Parietal lobe (tissue), 2 donors: Measurements from ENCODE around the gene RAB3IL1. TPM values are rescaled to one million over a fixed set of nuclear protein-coding genes. Genes with fewer than 3 reads are reported as not detected.

ENCODE experiments used
- small RNA-seq: library from RNA; depleted of rRNA; stranded (forward); fragments of <200 nt; gene quantifications from one replicate; pipeline ENCODE3, GENCODE V24; 2014; ENCODE audit warnings: low replicate concordance
- total RNA-seq: library from RNA; depleted of rRNA; stranded (reverse); fragments of >200 nt; gene quantifications from one replicate; pipeline ENCODE4 v1.2.3, GENCODE V29; 2014

RAB3IL1 gene, protein sequence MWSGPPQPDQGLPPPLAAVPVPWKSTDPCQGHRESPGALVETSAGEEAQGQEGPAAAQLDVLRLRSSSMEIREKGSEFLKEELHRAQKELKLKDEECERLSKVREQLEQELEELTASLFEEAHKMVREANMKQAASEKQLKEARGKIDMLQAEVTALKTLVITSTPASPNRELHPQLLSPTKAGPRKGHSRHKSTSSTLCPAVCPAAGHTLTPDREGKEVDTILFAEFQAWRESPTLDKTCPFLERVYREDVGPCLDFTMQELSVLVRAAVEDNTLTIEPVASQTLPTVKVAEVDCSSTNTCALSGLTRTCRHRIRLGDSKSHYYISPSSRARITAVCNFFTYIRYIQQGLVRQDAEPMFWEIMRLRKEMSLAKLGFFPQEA
- 3.4 TPM for total RNA-seq

DNA sequence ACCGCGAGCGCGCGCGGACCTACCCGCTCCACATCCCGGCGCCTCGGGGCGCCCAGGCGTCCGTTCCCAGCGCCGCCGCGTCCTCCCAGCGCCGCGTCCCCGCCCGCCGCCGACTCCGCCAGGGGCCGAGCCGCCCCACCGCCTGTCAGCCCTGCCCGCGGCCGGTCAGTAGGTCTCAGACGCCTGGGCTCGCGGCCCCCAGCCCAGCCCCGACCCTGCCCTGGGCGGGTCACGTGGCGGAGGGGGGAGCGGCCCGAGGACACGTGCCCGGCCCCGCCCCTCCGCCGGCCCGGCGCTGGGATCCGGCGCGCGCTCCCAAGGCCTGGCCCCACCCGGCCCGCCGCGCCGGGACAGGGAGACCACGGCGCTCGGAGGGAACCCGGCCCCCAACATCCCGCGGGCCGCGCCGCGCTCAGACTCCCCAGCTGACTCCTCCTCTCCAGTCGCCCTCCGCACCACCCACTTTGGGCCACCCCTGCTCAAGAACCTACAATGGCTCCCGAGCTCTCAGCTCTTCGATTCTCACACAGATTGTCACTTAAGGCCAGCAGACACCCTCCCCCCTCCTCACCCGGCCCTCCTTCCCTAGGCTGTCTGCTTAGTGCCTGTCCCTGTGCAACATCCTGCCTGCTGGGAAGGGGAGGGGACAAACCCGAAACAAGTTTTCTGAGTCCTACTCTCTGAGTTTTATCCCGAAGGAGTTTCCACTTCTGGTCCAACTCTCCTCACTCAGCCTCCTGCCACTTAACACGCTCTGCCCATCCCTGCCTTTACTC, at the start of gene RAB3IL1:
TSS of gene RAB3IL1 (minus strand) at position 233 of the 776 bp plus-strand sequence. CDS start at position 34, 199 bp downstream.

DNA sequence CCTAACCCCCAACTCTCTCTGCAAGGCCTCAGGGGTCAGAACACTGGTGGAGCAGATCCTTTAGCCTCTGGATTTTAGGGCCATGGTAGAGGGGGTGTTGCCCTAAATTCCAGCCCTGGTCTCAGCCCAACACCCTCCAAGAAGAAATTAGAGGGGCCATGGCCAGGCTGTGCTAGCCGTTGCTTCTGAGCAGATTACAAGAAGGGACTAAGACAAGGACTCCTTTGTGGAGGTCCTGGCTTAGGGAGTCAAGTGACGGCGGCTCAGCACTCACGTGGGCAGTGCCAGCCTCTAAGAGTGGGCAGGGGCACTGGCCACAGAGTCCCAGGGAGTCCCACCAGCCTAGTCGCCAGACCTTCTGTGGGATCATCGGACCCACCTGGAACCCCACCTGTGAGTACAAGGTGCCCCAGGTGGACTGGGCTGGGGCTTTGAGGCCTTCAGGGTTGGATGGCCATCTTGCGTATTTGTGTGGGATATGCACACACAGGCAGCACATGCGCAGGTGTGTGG, 32.7 kb upstream of the RAB3IL1 start, which contains the start of gene BEST1:
TSS of gene BEST1 (plus strand) at position 317 of the 513 bp plus-strand sequence. CDS start 1,456 bp downstream, outside the sequence.

DNA sequence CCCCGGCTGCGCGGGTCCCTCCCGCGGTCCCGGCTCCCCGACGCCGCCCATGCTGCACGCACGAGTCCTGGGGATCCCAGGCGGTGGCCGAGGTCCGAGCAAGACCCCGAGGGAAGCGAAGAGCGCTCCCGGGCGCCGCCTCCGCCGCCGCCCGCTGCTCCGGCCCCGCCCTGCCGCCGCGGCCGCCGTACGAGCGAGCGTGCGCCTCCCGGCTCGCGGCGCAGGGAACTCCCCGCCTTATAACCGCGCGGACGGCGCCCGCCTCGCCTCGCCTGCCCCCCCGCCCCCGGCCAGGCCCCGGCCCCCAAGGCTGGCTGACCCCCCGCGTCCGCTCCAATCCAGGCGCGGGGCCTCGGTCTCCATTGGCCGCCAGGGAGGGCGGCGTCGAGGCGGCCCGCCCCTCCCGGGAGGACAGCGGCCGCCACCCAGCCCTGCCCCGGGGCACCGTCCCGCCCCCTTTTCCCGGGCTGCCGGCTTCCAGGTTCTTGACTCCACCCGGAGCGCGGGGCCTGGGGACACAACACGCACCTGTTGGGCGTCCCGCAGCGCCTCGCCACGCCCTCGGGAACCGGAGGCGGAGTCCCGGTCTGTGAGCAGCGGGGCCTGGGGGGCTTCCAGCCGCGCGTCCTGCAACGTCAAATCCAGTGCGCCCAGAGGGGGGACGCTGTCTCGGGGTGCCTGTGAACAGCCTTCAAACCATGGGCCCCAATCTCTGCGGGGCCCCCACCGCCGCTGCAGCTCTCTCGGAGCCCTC, 25.9 kb downstream of the RAB3IL1 start, which contains the start of gene FADS3:
TSS of gene FADS3 (minus strand) at position 215 of the 754 bp plus-strand sequence. CDS start at position 51, 164 bp downstream.

Small RNA genes within 50 kb of the gene (small RNA-seq; reads per million reads assigned to genes)
- gene MIR6746 (not detected), gene RNU6-1243P (not detected)

Other genes with a start within 250 kb of the RAB3IL1 start
- gene DAGLA, start 237.2 kb downstream of the RAB3IL1 start, total RNA-seq: 10.6 TPM
- gene MYRF, start 164.9 kb downstream of the RAB3IL1 start, total RNA-seq: 2.8 TPM
- 37.9 TPM for gene TMEM258, start 125.0 kb downstream of the RAB3IL1 start, total RNA-seq
- gene FEN1, start 124.7 kb downstream of the RAB3IL1 start, total RNA-seq: 13.1 TPM
- gene FADS1, start 100.6 kb downstream of the RAB3IL1 start, total RNA-seq: 121 TPM
- gene FADS2, start 89.3 kb downstream of the RAB3IL1 start, total RNA-seq: 146 TPM
- gene FADS3, start 26.0 kb downstream of the RAB3IL1 start, total RNA-seq: 49.1 TPM
- gene BEST1, start 32.8 kb upstream of the RAB3IL1 start, total RNA-seq: 1.9 TPM
- gene FTH1, start 50.1 kb upstream of the RAB3IL1 start, total RNA-seq: 452 TPM
- 31.9 TPM for gene INCENP, start 206.4 kb upstream of the RAB3IL1 start, total RNA-seq